ENCODE data around the gene PRDX2.

The PRDX2 gene

GRCh38 chr19:12770922-12771321, 30.7 kb downstream of the PRDX2 start:
- intact Hi-C loops (cut with DNase I) = no loop called here
- DNase-seq = no peak

DNA sequence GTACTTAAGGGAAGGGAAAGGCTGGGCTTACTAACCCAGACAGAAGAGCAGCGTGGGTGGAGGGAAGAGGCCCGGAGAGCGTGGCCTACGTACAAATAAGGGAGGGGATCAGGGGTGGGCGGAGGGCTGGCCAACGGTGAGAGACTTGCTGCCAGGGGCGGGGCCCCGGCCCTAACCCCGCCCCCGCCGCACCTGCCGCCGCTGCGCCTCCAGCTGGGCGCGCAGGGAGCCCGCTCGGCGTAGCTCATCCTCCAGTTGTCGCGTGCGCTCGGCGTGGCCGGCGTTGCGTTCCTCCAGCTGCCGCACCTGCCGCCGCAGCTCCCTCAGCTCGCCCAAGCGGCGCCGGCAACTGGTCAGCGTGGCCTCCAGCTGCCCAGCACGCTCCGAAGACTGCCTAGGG, 31.9 kb downstream of the PRDX2 start:
- DNase-seq = no peak

GRCh38 chr19:12767666-12768065, 33.9 kb downstream of the PRDX2 start:
- no peak for DNase-seq

More for the DNA sequence above, 31.9 kb downstream of the PRDX2 start:
- intact Hi-C loops (cut with DNase I) = loop anchor here (5.0 kb wide), 1 partner anchor 78 kb away; no protein-coding TSS in a partner anchor

GRCh38 chr19:12767150-12767549, 34.5 kb downstream of the PRDX2 start:
- no peak for DNase-seq
- intact Hi-C loops (cut with DNase I) = loop anchor here (5.0 kb wide), 1 partner anchor 80 kb away; no protein-coding TSS in a partner anchor

More at GRCh38 chr19:12767666-12768065, 33.9 kb downstream of the PRDX2 start:
- intact Hi-C loops (cut with DNase I) = loop anchor here (5.0 kb wide), 1 partner anchor 80 kb away; no protein-coding TSS in a partner anchor

DNA sequence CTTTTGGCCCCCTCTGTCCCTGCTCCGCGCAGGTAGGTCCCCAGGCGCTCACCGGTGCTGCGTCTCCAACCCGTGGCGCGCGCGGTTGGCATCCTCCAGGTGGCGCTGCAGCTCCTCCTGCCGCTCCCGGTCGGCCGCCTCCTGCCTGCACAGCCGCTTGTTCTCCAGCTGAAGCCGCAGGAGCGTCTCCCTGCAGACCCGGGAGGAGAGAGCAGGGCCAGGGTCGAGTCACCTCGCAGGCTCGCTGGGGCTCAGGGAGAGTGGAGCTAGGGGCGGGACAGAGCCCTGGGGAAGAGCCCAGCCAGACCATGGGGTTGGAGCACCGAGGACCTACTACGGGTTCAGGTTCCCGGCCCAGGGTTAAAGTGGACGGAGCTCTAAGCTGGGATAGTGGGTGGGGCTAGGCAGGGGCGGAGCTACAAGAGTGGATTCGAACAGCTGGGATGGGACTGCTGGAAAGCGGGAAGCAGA, 35.5 kb downstream of the PRDX2 start:
- peak in 35 of 42 donors; percentile 65 to 93 (median 85) for DNase-seq
- intact Hi-C loops (cut with DNase I) = loop anchor here (5.0 kb wide), 1 partner anchor 81 kb away; no protein-coding TSS in a partner anchor

DNA sequence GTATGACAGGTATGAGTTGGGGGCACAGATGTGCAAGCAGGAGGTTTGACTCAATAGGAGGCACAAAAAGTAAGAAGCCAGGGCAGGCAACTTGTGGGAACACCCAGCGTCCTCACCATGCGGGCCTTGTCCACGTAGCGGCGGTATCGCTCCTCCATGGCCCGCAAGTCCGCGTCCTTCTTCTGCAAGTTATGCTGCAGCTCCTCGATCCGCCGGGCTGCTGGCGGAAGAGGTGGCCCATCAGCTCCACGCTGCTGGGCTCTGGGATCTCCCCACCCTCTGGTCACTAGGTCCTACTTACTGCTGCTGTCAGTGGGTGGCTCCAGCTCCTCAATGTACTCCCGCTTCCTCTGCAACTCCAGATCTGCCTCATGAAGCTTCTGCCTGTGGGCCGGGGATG, 36.9 kb downstream of the PRDX2 start:
- intact Hi-C loops (cut with DNase I) = loop anchor here (5.0 kb wide), 2 partner anchors 33 to 83 kb away; no protein-coding TSS in a partner anchor
- DNase-seq = no peak

DNA sequence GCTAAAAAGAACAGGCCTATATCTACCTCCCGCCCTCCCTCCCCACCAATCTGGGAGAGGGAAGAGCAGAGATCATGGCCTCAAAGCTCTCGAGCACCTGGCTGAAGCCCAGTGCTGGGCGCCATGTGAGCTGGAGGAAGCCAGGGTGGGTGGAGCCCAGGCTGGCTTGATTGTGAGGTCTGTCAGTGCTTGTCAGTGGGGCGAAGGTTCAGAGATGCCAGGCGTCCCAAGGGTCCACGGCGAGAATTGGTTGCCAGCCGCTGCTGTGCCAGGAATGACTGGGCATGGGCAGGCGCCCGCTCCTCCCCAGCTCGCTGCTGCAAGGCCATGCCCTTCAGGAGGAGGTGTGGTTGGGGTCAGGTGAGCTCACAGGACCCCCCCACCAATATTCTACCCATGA, 38.5 kb downstream of the PRDX2 start:
- no peak for DNase-seq
- intact Hi-C loops (cut with DNase I) = loop anchor here (5.0 kb wide), 1 partner anchor 34 kb away; no protein-coding TSS in a partner anchor

DNA sequence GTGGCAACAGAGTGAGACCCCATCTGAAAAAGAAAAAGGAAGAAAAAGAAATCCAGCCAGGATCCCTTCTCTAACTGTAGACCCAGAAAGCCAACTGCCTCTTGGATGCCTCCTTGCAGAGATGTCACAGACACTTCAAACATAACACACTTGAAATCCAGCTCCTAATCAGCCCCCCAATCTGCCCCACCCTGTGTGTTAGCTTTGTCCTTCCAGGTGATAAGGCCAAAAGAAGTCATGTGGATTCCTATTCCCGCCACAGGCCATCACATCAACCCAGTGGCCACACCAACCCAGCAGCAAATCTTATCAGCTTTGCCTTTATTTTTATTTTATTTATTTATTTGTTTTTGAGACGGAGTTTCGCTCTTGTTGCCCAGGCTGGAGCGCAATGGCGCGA, 41.9 kb downstream of the PRDX2 start:
- no peak for DNase-seq
- intact Hi-C loops (cut with DNase I) = loop anchor here (5.0 kb wide), 1 partner anchor 38 kb away; no protein-coding TSS in a partner anchor

DNA sequence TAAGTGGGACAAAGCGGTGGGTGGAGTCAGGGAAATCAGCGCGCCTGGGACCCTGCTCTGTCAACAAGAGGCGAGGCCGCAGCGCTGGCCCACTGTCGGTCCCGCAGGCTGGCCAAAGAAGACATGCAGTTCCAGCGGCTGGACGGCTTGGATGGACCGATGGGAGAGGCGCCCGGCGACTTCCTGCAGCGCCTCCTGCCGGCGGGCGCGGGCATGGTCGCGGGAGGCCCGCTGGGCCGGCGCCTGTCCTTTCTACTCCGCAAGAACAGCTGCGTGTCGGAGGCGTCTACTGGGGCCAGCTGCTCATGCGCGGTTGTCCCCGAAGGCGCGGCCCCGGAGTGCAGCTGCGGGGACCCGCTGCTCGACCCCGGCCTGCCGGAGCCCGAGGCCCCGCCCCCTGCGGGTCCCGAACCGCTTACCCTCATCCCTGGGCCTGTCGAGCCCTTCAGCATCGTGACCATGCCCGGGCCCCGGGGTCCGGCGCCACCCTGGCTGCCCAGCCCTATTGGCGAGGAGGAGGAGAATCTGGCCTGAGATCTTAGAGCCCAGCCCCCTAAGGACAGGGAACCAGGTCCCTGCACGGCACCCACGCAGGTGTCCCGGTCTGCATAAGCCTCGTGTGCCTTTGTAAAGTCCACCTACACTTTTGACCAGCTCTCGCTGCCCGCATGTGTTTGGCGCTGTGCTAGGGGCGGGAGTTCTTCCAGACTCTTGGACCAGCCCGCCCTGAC, 43.9 kb downstream of the PRDX2 start:
- DNase-seq = peak; percentile 29 to 84 (median 64)
- intact Hi-C loops (cut with DNase I) = no loop called here

DNA sequence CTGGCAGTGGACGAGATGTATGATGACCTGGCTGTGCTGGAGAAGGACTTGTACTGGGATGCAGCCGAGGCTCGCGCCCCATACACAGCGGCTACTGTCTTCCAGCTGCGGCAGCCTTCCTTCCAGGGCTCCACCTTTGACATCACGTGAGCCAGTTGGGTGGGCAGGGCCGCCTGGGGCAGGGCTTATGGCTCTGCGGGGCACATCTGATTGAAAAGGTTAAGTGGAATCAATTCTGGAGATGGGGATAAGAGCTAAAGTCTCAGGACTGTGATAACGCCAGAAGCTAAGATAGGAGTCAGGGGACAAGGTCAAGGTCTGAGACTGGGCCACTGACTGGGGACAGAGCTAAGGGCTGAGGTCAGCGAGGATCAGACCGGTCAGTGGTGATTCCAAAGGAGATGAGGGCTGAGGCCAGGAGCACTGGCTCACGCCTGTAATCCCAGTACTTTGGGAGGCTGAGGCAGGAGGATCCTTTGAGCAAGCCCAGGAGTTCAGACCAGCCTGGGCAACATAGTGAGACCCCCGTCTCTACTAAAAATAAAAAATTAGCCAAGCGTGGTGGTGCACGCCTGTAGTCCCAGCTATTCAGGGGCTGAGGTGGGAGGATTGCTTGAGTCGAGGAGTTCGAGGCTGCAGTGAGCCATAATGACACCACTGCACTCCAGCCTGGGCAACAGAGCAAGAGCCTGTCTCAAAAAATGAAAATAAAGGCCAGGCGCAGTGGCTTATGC, 45.3 kb downstream of the PRDX2 start:
- DNase-seq = no peak
- intact Hi-C loops (cut with DNase I) = no loop called here

GRCh38 chr19:12754465-12755196, 47.0 kb downstream of the PRDX2 start:
- intact Hi-C loops (cut with DNase I) = no loop called here
- no peak for DNase-seq

- no peak for DNase-seq
- intact Hi-C loops (cut with DNase I) = no loop called here
Measured at GRCh38 chr19:12752056-12752781, 49.4 kb downstream of the PRDX2 start.

- intact Hi-C loops (cut with DNase I) = no loop called here
- no peak for DNase-seq
Measured at GRCh38 chr19:12751635-12752034, 50.0 kb downstream of the PRDX2 start, which contains the start of gene BEST2. Gene BEST2, plus strand, starts transcription at chr19:12751791. Its CDS starts 802 bp downstream, at chr19:12752593.

GRCh38 chr19:12750851-12751250, 50.7 kb downstream of the PRDX2 start:
- intact Hi-C loops (cut with DNase I) = no loop called here
- no peak for DNase-seq

- DNase-seq = no peak
- intact Hi-C loops (cut with DNase I) = no loop called here
Measured at GRCh38 chr19:12749938-12750521, 51.6 kb downstream of the PRDX2 start.

- DNase-seq = no peak
- intact Hi-C loops (cut with DNase I) = no loop called here
Measured at GRCh38 chr19:12748489-12748888, 53.1 kb downstream of the PRDX2 start.
